ENCODE data around the gene FHIP1A. TPM values are rescaled to one million over a fixed set of nuclear protein-coding genes. Genes with fewer than 3 reads are reported as not detected.

FHIP1A gene
- total RNA-seq, 4 donors from 2014 or later: 34.7 to 143 (median 78.3) TPM

- no peak for DNase-seq
- H3K9me3 ChIP-seq: no peaks in the 10 kb centered on the region
- H3K27ac ChIP-seq: peak overlapping the region; percentile 29 to 70 (median 40)
- no peaks in the 10 kb centered on the region for H3K27me3 ChIP-seq
- intact Hi-C loops (cut with DNase I; ENCODE audit: low total_unique reads) (no loop called here), in situ Hi-C loops (cut with MboI; ENCODE audit: low sequenced_read_pairs in 4 of 4) (loop anchor here in 1 of 4 donors (25.0 kb wide), 1 partner anchor 246 kb away; no protein-coding TSS in a partner anchor)
- H3K36me3 ChIP-seq: no peaks in the 10 kb centered on the region
- no peak for ATAC-seq
- TF ChIP-seq POLR2A (IDR thresholded peaks at IDR 0.05) (no peak), CTCF (IDR thresholded peaks at IDR 0.05 in 4 of 5, conservative IDR thresholded peaks at IDR 0.05 in 1 of 5) (no peak)
- peaks cover 57 to 85% of the 10 kb centered on the region in 2 donors for H3K4me1 ChIP-seq
- H3K4me3 ChIP-seq: no peak overlapping the region
These were observed 7.0 kb downstream of the FHIP1A start for GRCh38 chr4:151415978-151416377.

- Histone ChIP-seq H3K27me3 (no peaks in the 10 kb centered on the region), H3K4me3 (no peak overlapping the region), H3K36me3 (no peaks in the 10 kb centered on the region), H3K4me1 (peaks cover 52 to 86% of the 10 kb centered on the region in 2 donors), H3K27ac (peak overlapping the region in 2 of 4 donors; percentile 52 to 70), H3K9me3 (no peaks in the 10 kb centered on the region)
- TF ChIP-seq CTCF (IDR thresholded peaks at IDR 0.05 in 4 of 5, conservative IDR thresholded peaks at IDR 0.05 in 1 of 5) (no peak), POLR2A (IDR thresholded peaks at IDR 0.05) (no peak)
- no peak for ATAC-seq
- DNase-seq: no peak
- intact Hi-C loops (cut with DNase I; ENCODE audit: low total_unique reads): no loop called here
- in situ Hi-C loops (cut with MboI; ENCODE audit: low sequenced_read_pairs in 4 of 4): loop anchor here in 1 of 4 donors (25.0 kb wide), 1 partner anchor 245 kb away; no protein-coding TSS in a partner anchor
These were observed 8.2 kb downstream of the FHIP1A start for GRCh38 chr4:151417164-151417571.

GRCh38 chr4:151417766-151418376 is 8.9 kb downstream of the FHIP1A start:
- DNase-seq: no peak
- TF ChIP-seq CTCF (IDR thresholded peaks at IDR 0.05 in 4 of 5, conservative IDR thresholded peaks at IDR 0.05 in 1 of 5) (no peak), POLR2A (IDR thresholded peaks at IDR 0.05) (no peak)
- no peak for ATAC-seq
- H3K36me3 ChIP-seq: no peaks in the 10 kb centered on the region
- intact Hi-C loops (cut with DNase I; ENCODE audit: low total_unique reads): no loop called here
- no peak overlapping the region for H3K4me3 ChIP-seq
- peaks cover 59 to 88% of the 10 kb centered on the region in 2 donors for H3K4me1 ChIP-seq
- in situ Hi-C loops (cut with MboI; ENCODE audit: low sequenced_read_pairs in 4 of 4): loop anchor here in 1 of 4 donors (25.0 kb wide), 1 partner anchor 244 kb away; no protein-coding TSS in a partner anchor
- H3K27ac ChIP-seq: peak overlapping the region; percentile 48 to 70 (median 56)
- no peaks in the 10 kb centered on the region for H3K9me3 ChIP-seq
- no peaks in the 10 kb centered on the region for H3K27me3 ChIP-seq

- H3K4me1 ChIP-seq: peaks cover 64 to 88% of the 10 kb centered on the region in 2 donors
- H3K27me3 ChIP-seq: no peaks in the 10 kb centered on the region
- in situ Hi-C loops (cut with MboI; ENCODE audit: low sequenced_read_pairs in 4 of 4): loop anchor here in 1 of 4 donors (25.0 kb wide), 1 partner anchor 244 kb away; no protein-coding TSS in a partner anchor
- intact Hi-C loops (cut with DNase I; ENCODE audit: low total_unique reads): no loop called here
- ATAC-seq (no peak), DNase-seq (no peak)
- no peaks in the 10 kb centered on the region for H3K9me3 ChIP-seq
- H3K4me3 ChIP-seq: no peak overlapping the region
- TF ChIP-seq POLR2A (IDR thresholded peaks at IDR 0.05): no peak
- TF ChIP-seq CTCF (IDR thresholded peaks at IDR 0.05 in 4 of 5, conservative IDR thresholded peaks at IDR 0.05 in 1 of 5): no peak
- peak overlapping the region; percentile 48 to 70 (median 56) for H3K27ac ChIP-seq
- no peaks in the 10 kb centered on the region for H3K36me3 ChIP-seq
These were observed 9.4 kb downstream of the FHIP1A start for GRCh38 chr4:151418385-151418784.

Measured in gastrocnemius medialis (tissue), 4 donors.